MM.1S (cell line): Measurements from ENCODE around the gene CDS2.

Experiments used
- DNase-seq: peaks from one replicate; pipeline ENCODE4 v3.0.0-alpha.2; 2015
- H2AFZ ChIP-seq: fragments of 300-600 bp; sonication (generic); 2 replicates; pipeline ENCODE4 v1.6.0; 2016; ENCODE audit warnings: antibody characterized with exemption, low read length
- H3F3A ChIP-seq: fragments of 300-600 bp; sonication (generic); 2 replicates; pipeline ENCODE4 v1.6.1; 2016; ENCODE audit warnings: mild to moderate bottlenecking, antibody characterized with exemption, low read length, moderate library complexity, mixed read lengths; ENCODE audit not compliant: insufficient read depth
- H3K27ac ChIP-seq: fragments of 300-600 bp; sonication (generic); 2 replicates; pipeline ENCODE4 v1.5.1; 2016; ENCODE audit warnings: mild to moderate bottlenecking, low read length
- H3K27me3 ChIP-seq: fragments of 300-600 bp; sonication (generic); replicated peaks from 2 replicates; pipeline ENCODE4 v1.6.0; 2016; ENCODE audit warnings: low read length; ENCODE audit not compliant: insufficient read depth
- H3K36me3 ChIP-seq: fragments of 300-600 bp; sonication (generic); replicated peaks from 2 replicates; pipeline ENCODE4 v1.6.1; 2016; ENCODE audit warnings: mild to moderate bottlenecking, low read length, mixed read lengths; ENCODE audit not compliant: insufficient read depth
- H3K4me1 ChIP-seq: fragments of 300-600 bp; sonication (generic); 2 replicates; pipeline ENCODE4 v1.6.1; 2016; ENCODE audit warnings: low read length, mixed read lengths
- H3K4me2 ChIP-seq: fragments of 300-600 bp; sonication (generic); 2 replicates; pipeline ENCODE4 v1.6.0; 2016; ENCODE audit warnings: low read depth, low read length
- H3K4me3 ChIP-seq: fragments of 300-600 bp; sonication (generic); 2 replicates; pipeline ENCODE4 v1.5.1; 2016; ENCODE audit warnings: low read length, mixed read lengths
- H3K79me2 ChIP-seq: fragments of 300-600 bp; sonication (generic); 2 replicates; pipeline ENCODE4 v1.6.1; 2016; ENCODE audit warnings: mixed run types, low read length, mixed read lengths
- H3K9ac ChIP-seq: fragments of 300-600 bp; sonication (generic); 2 replicates; pipeline ENCODE4 v1.6.1; 2016; ENCODE audit warnings: low read length, mixed read lengths
- H3K9me2 ChIP-seq: fragments of 300-600 bp; sonication (generic); replicated peaks from 2 replicates; pipeline ENCODE4 v1.6.1; 2016; ENCODE audit warnings: mild to moderate bottlenecking, low read length, mixed read lengths; ENCODE audit not compliant: insufficient read depth
- H3K9me3 ChIP-seq: fragments of 300-600 bp; sonication (generic); replicated peaks from 2 replicates; pipeline ENCODE4 v1.6.1; 2016; ENCODE audit warnings: mild to moderate bottlenecking, low read length, mixed read lengths; ENCODE audit not compliant: insufficient read depth
- H4K20me1 ChIP-seq: fragments of 300-600 bp; sonication (generic); 2 replicates; pipeline ENCODE4 v1.6.1; 2016; ENCODE audit warnings: mild to moderate bottlenecking, low read length, moderate library complexity, mixed read lengths; ENCODE audit not compliant: insufficient read depth
- CTCF ChIP-seq: fragments of 300-600 bp; sonication (generic); IDR thresholded peaks from 2 replicates; pipeline ENCODE4 v1.5.1; 2016; ENCODE audit warnings: antibody characterized with exemption, low read length, mixed read lengths
- EZH2 ChIP-seq: fragments of 300-600 bp; sonication (generic); optimal IDR thresholded peaks from 2 replicates; pipeline ENCODE3; 2017; ENCODE audit warnings: low read depth, mild to moderate bottlenecking, antibody characterized with exemption, low read length, mixed read lengths
- EZH2phosphoT487 ChIP-seq: fragments of 300-600 bp; sonication (generic); IDR thresholded peaks from 2 replicates; pipeline ENCODE4 v1.6.1; 2018; ENCODE audit warnings: antibody characterized with exemption, low read length

CDS2 gene

GRCh38 chr20:5126512-5127203 is at the start of gene CDS2:
TSS of gene CDS2 (plus strand) at chr20:5127008. CDS start at chr20:5127093, 85 bp downstream.
- Histone ChIP-seq H3F3A (peaks cover 16% of the 10 kb centered on the region), H3K79me2 (peaks cover 47% of the 10 kb centered on the region), H4K20me1 (no peaks in the 10 kb centered on the region), H3K9me2 (no peaks in the 10 kb centered on the region), H3K4me3 (peak within 1 kb of the TSS; percentile 70), H3K36me3 (no peaks in the 10 kb centered on the region), H3K9ac (peak within 1 kb of the TSS; percentile 87), H3K4me2 (peak within 1 kb of the TSS; percentile 87), H3K9me3 (no peaks in the 10 kb centered on the region), H3K4me1 (peaks cover 15% of the 10 kb centered on the region), H2AFZ (peak within 1 kb of the TSS; percentile 95), H3K27me3 (no peaks in the 10 kb centered on the region), H3K27ac (peak within 1 kb of the TSS; percentile 79)
- TF ChIP-seq EZH2 (no peak), CTCF (peak; percentile 55), EZH2phosphoT487 (no peak)
- DNase-seq: peak; percentile 99

DNA sequence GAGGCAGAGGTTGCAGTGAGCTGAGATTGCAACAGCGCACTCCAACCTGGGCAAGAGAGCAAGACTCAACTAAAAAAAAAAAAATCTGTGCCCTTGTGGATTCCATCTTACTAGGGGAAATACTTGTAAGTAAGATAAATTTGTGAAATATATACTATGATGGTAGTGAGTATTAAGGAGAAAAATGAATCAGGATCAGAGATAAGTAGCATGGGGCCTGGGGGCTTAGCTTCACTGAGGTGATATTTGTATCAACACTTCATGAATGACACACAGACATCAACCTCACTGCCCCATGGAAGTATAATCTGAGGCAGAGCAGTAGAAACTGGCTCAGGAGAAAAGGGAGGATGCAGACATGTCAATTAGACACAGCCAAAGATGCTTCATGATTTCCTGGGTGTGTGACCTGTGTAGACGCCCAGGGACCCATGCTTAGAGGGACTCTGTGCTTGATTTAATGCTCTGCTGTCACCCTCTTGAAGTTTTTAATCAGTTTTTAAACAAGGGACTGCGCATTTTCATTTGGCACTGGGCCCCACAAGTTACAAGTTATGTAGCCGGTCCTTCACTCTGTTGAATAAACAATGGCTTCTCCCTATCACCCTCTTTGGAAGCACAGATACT is 48.9 kb upstream of the CDS2 start:
- Histone ChIP-seq H3K4me1 (peaks cover 42% of the 10 kb centered on the region), H3K79me2 (no peaks in the 10 kb centered on the region), H2AFZ (peak overlapping the region; percentile 74), H3K4me2 (peak overlapping the region; percentile 88), H3K9me3 (no peaks in the 10 kb centered on the region), H4K20me1 (no peaks in the 10 kb centered on the region), H3K27me3 (no peaks in the 10 kb centered on the region), H3K9me2 (no peaks in the 10 kb centered on the region), H3K4me3 (peak overlapping the region; percentile 44), H3F3A (peaks cover 37% of the 10 kb centered on the region), H3K27ac (peak overlapping the region; percentile 81), H3K36me3 (no peaks in the 10 kb centered on the region), H3K9ac (peak overlapping the region; percentile 44)
- DNase-seq: no peak
- TF ChIP-seq EZH2 (no peak), CTCF (no peak), EZH2phosphoT487 (no peak)

DNA sequence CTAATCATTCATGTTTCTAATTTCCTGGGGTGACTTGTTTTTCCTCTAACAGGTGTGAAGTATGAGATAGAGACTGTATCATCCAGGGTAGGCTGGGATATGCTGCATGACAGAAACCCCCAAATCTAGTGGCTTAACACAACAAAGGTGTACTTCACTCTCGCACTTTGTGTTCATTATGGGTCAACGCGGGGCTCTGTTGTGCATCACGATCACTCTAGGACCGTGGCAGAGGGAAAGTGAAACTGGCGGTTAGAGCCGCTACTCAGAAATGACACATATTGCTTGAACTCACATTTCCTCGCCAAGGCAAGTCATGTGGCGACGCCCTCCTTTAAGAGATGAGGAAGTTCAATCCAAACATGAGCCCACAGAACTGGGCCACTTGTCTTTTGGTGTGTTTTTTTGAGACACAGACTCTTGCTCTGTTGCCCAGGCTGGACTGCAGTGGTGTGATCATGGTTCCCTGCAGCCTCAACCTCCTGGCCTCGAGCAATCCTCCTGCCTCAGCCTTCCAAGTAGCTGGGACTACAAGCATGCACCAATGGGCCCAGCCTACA is 48.3 kb upstream of the CDS2 start:
- Histone ChIP-seq H3K9me2 (no peaks in the 10 kb centered on the region), H3K9ac (peak overlapping the region; percentile 44), H3K4me1 (peaks cover 42% of the 10 kb centered on the region), H2AFZ (peak overlapping the region; percentile 74), H3K9me3 (no peaks in the 10 kb centered on the region), H3K36me3 (no peaks in the 10 kb centered on the region), H3K27me3 (no peaks in the 10 kb centered on the region), H3K79me2 (no peaks in the 10 kb centered on the region), H3K4me3 (peak overlapping the region; percentile 44), H3K4me2 (peak overlapping the region; percentile 88), H3F3A (peaks cover 37% of the 10 kb centered on the region), H4K20me1 (no peaks in the 10 kb centered on the region), H3K27ac (peak overlapping the region; percentile 81)
- no peak for TF ChIP-seq CTCF
- no peak for TF ChIP-seq EZH2phosphoT487
- TF ChIP-seq EZH2: no peak
- DNase-seq: peak; percentile 97
